ENCODE measurements around the gene CENPP. TPM values are rescaled to one million over a fixed set of nuclear protein-coding genes. Genes with fewer than 3 reads are reported as not detected.

The CENPP gene
- total RNA-seq, 4 donors from 2014 or later, result 0.37 to 7.1 (median 3.2) TPM

- H3K27ac ChIP-seq, result no peak overlapping the region
- H3K9me3 ChIP-seq, result no peaks in the 10 kb centered on the region
- no peak overlapping the region for H3K4me3 ChIP-seq
- WGBS, 2 donors (ENCODE audit: low coverage in 1 of 2), result 91 to 92% methylated on average over 4 to 9 of the region's 9 CpGs
- no peaks in the 10 kb centered on the region for H3K27me3 ChIP-seq
- H3K36me3 ChIP-seq, result peaks cover 0 to 28% (median 11%) of the 10 kb centered on the region in 4 donors
- H3K4me1 ChIP-seq, result peaks cover 0 to 2% (median 0%) of the 10 kb centered on the region in 4 donors
- in situ Hi-C loops (cut with MboI; ENCODE audit: low pct_ligation_motif_present in 1 of 4, low pct_unique_long_range_greater_than_20kb in 1 of 4, low sequenced_read_pairs in 3 of 4), result loop anchor here (10.0 to 25.0 kb wide), 6 partner anchors 129 to 499 kb away; no protein-coding TSS in a partner anchor
- TF ChIP-seq, protein P1, sequence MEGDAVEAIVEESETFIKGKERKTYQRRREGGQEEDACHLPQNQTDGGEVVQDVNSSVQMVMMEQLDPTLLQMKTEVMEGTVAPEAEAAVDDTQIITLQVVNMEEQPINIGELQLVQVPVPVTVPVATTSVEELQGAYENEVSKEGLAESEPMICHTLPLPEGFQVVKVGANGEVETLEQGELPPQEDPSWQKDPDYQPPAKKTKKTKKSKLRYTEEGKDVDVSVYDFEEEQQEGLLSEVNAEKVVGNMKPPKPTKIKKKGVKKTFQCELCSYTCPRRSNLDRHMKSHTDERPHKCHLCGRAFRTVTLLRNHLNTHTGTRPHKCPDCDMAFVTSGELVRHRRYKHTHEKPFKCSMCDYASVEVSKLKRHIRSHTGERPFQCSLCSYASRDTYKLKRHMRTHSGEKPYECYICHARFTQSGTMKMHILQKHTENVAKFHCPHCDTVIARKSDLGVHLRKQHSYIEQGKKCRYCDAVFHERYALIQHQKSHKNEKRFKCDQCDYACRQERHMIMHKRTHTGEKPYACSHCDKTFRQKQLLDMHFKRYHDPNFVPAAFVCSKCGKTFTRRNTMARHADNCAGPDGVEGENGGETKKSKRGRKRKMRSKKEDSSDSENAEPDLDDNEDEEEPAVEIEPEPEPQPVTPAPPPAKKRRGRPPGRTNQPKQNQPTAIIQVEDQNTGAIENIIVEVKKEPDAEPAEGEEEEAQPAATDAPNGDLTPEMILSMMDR (IDR thresholded peaks at IDR 0.05), result no peak
- TF ChIP-seq POLR2A (IDR thresholded peaks at IDR 0.05) (no peak), EP300 (IDR thresholded peaks at IDR 0.05; ENCODE audit: low read depth) (no peak), POLR2AphosphoS5 (IDR thresholded peaks at IDR 0.05) (no peak)
- intact Hi-C loops (cut with DNase I; ENCODE audit: low total_unique reads), result no loop called here
- DNase-seq, result no peak
These were observed 308.0 kb downstream of the CENPP start for GRCh38 chr9:92633614-92634278.

- intact Hi-C loops (cut with DNase I; ENCODE audit: low total_unique reads), result loop anchor here (5.0 kb wide), 1 partner anchor 303 kb away; no protein-coding TSS in a partner anchor
- Histone ChIP-seq H3K27ac (no peak overlapping the region), H3K9me3 (no peaks in the 10 kb centered on the region), H3K27me3 (no peaks in the 10 kb centered on the region), H3K36me3 (peaks cover 0 to 28% (median 11%) of the 10 kb centered on the region in 4 donors), H3K4me3 (no peak overlapping the region), H3K4me1 (peaks cover 0 to 2% (median 0%) of the 10 kb centered on the region in 4 donors)
- peak; percentile 77 for DNase-seq
- TF ChIP-seq, protein P1 (IDR thresholded peaks at IDR 0.05), result peak; percentile 88 to 95 (median 93)
- no peak for TF ChIP-seq EP300 (IDR thresholded peaks at IDR 0.05; ENCODE audit: low read depth)
- in situ Hi-C loops (cut with MboI; ENCODE audit: low pct_ligation_motif_present in 1 of 4, low pct_unique_long_range_greater_than_20kb in 1 of 4, low sequenced_read_pairs in 3 of 4), result loop anchor here (10.0 to 25.0 kb wide), 6 partner anchors 130 to 500 kb away; no protein-coding TSS in a partner anchor
- WGBS, 2 donors (ENCODE audit: low coverage in 1 of 2), result 68 to 69% methylated on average over 5 to 35 of the region's 35 CpGs
These were observed 309.2 kb downstream of the CENPP start for GRCh38 chr9:92634712-92635605.

DNA sequence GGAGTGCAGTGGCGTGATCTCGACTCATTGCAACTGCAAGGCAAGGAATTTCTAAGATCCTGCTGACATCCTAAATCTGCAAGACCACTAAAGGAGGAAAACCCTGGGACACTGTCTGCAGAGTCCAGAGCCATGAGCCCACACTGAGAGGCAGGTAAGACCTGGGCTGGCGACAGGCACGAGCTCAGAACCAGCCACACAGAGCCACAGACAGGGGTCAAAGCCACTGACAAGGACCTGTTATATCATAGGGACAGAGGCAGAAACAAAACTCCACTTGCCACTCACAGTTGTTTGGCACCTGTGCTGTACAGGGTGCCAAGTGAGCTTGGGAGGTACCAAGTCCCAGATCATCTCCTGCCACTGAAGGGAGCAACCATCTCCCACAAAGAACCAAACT, 310.0 kb downstream of the CENPP start:
- Histone ChIP-seq H3K27me3 (no peaks in the 10 kb centered on the region), H3K4me3 (no peak overlapping the region), H3K36me3 (peaks cover 0 to 28% (median 11%) of the 10 kb centered on the region in 4 donors), H3K4me1 (peaks cover 0 to 2% (median 0%) of the 10 kb centered on the region in 4 donors), H3K9me3 (no peaks in the 10 kb centered on the region), H3K27ac (no peak overlapping the region)
- in situ Hi-C loops (cut with MboI; ENCODE audit: low pct_ligation_motif_present in 1 of 4, low pct_unique_long_range_greater_than_20kb in 1 of 4, low sequenced_read_pairs in 3 of 4) (loop anchor here (10.0 to 25.0 kb wide), 6 partner anchors 131 to 501 kb away; no protein-coding TSS in a partner anchor), intact Hi-C loops (cut with DNase I; ENCODE audit: low total_unique reads) (loop anchor here (5.0 kb wide), 1 partner anchor 303 kb away; no protein-coding TSS in a partner anchor)
- WGBS, 2 donors (ENCODE audit: low coverage in 1 of 2), result 94 to 95% methylated on average over 4 of the region's 4 CpGs
- TF ChIP-seq POLR2AphosphoS5 (IDR thresholded peaks at IDR 0.05) (no peak), POLR2A (IDR thresholded peaks at IDR 0.05) (no peak), EP300 (IDR thresholded peaks at IDR 0.05; ENCODE audit: low read depth) (no peak)
- TF ChIP-seq, protein P1 (IDR thresholded peaks at IDR 0.05), result no peak
- no peak for DNase-seq

DNA sequence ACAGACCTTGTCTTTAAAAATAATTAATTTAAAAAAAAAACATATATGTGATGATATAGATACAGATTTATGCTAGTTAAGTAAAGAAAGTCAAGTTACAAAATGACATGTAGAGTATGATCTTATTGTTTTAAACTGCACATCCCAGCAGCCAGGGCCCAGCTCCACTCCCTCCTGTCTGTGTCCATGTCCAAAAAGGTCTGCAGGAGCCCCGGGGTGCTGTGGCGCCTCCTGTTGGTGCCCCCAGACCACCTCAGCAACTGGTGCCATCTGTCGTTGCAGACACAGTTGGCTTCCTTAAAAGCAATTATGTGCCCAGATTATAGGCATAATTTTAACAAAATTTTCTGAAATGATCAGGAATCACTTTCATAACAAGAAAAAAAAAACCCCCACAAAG, 310.9 kb downstream of the CENPP start:
- WGBS, 2 donors (ENCODE audit: low coverage in 1 of 2), result 82 to 100% methylated on average over 2 to 3 of the region's 3 CpGs
- Histone ChIP-seq H3K4me1 (peaks cover 0 to 2% (median 0%) of the 10 kb centered on the region in 4 donors), H3K27ac (no peak overlapping the region), H3K36me3 (peaks cover 0 to 28% (median 12%) of the 10 kb centered on the region in 4 donors), H3K4me3 (no peak overlapping the region), H3K27me3 (no peaks in the 10 kb centered on the region), H3K9me3 (no peaks in the 10 kb centered on the region)
- TF ChIP-seq EP300 (IDR thresholded peaks at IDR 0.05; ENCODE audit: low read depth), result no peak
- TF ChIP-seq POLR2A (IDR thresholded peaks at IDR 0.05), result no peak
- TF ChIP-seq, protein P1 (IDR thresholded peaks at IDR 0.05), result no peak
- no peak for TF ChIP-seq POLR2AphosphoS5 (IDR thresholded peaks at IDR 0.05)
- in situ Hi-C loops (cut with MboI; ENCODE audit: low pct_ligation_motif_present in 1 of 4, low pct_unique_long_range_greater_than_20kb in 1 of 4, low sequenced_read_pairs in 3 of 4) (loop anchor here (10.0 to 25.0 kb wide), 6 partner anchors 132 to 502 kb away; no protein-coding TSS in a partner anchor), intact Hi-C loops (cut with DNase I; ENCODE audit: low total_unique reads) (loop anchor here (5.0 kb wide), 1 partner anchor 304 kb away; no protein-coding TSS in a partner anchor)
- no peak for DNase-seq

Data from transverse colon (tissue), 4 donors.